LNCaP clone FGC (cell line): ENCODE results near the gene MARCHF6.

ENCODE experiments used
- DNase-seq: peaks from one replicate; pipeline ENCODE4 v3.0.0-alpha.2; 2011; ENCODE audit warnings: low read depth
- H3K4me3 ChIP-seq: 2 replicates; pipeline ENCODE4 v1.5.1; 2011; ENCODE audit warnings: mild to moderate bottlenecking, low read depth, low read length, control low read depth
- TF ChIP-seq, protein P1 (sequence below): IDR thresholded peaks from 2 replicates; pipeline ENCODE4 v1.5.1; 2012; ENCODE audit warnings: mild to moderate bottlenecking; ENCODE audit not compliant: control insufficient read depth, insufficient read depth; ENCODE audit errors: extremely low read depth

MARCHF6 gene

DNA sequence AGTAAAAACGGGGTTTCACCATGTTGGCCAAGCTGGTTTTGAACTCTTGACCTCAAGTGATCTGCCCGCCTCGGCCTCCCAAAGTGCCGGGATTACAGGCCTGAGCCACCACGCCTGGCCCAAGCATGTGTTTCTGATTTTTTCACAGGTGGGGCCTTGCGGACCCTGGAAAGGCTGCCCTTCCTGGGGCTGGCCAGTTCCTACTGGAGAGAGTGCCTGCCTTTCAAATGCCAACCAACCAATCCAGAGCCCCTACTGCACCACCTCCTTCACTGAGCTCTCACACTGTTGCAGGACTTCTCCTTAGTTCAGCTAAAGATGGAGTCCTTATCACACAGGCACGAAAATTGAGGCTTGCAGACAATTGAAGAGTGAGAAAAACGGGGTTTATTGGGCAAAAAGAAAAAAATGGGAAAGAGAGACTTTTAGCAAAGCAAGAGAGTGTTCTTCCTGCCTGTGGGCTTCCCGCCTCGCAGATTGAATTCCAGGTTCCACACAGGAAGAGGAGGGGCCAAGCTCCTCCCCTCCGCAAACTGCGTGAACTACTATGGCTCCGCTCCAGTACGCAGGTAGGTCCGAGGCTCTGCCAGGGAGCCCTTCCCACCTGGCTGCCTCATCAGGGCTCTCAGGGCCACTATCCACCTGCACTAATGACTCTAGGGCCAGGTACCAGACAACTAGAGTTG is 37.5 kb upstream of the MARCHF6 start:
- TF ChIP-seq, protein P1, sequence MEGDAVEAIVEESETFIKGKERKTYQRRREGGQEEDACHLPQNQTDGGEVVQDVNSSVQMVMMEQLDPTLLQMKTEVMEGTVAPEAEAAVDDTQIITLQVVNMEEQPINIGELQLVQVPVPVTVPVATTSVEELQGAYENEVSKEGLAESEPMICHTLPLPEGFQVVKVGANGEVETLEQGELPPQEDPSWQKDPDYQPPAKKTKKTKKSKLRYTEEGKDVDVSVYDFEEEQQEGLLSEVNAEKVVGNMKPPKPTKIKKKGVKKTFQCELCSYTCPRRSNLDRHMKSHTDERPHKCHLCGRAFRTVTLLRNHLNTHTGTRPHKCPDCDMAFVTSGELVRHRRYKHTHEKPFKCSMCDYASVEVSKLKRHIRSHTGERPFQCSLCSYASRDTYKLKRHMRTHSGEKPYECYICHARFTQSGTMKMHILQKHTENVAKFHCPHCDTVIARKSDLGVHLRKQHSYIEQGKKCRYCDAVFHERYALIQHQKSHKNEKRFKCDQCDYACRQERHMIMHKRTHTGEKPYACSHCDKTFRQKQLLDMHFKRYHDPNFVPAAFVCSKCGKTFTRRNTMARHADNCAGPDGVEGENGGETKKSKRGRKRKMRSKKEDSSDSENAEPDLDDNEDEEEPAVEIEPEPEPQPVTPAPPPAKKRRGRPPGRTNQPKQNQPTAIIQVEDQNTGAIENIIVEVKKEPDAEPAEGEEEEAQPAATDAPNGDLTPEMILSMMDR, result no peak
- no peak for DNase-seq
- no peak overlapping the region for H3K4me3 ChIP-seq

DNA sequence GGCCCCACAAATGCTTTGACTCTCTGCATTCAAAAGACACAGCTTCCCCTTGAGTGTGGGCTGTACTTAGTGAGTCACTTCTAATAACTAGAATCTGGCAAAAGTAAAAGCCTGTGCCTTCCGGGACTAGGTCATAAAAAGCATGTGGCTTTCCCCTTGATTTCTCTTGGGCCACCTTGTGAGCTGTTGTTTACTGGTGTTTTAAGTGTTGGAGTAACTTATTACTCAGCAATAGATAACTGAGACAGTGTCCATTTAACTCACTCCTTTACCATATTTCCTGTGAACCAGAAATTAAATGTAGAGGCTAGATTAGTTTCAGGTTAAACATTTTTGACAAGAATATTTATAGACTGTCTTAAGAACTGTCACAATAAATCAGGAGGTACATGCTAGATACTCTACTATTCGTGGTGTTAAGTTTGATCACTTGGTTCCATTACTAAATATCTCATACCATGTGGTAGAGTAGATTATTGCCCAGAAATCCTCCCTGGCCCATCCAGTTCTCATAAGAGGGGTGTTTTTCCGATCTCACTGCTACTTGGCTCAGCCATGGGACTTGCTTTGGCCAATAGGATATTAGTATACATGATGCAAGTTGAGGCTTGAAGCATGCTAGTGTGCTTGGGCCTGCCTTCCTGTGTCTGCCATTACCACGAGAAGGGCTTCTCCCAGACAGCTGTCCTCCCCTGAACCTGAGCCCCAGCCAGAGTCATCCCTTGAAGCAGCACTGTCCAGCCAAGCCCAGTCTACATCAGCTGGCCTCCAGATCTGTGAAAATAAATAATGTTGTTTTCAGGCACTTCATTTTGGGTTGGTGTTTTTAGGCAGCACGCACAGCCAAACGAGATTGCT is 35.4 kb upstream of the MARCHF6 start:
- DNase-seq, result no peak
- no peak overlapping the region for H3K4me3 ChIP-seq
- TF ChIP-seq, protein P1, result no peak

GRCh38 chr5:10319202-10319851 is 34.2 kb upstream of the MARCHF6 start:
- DNase-seq, result no peak
- TF ChIP-seq, protein P1, result no peak
- H3K4me3 ChIP-seq, result no peak overlapping the region

- no peak overlapping the region for H3K4me3 ChIP-seq
- DNase-seq, result no peak
- TF ChIP-seq, protein P1, result no peak
Observed at GRCh38 chr5:10320793-10321192, 32.7 kb upstream of the MARCHF6 start.

DNA sequence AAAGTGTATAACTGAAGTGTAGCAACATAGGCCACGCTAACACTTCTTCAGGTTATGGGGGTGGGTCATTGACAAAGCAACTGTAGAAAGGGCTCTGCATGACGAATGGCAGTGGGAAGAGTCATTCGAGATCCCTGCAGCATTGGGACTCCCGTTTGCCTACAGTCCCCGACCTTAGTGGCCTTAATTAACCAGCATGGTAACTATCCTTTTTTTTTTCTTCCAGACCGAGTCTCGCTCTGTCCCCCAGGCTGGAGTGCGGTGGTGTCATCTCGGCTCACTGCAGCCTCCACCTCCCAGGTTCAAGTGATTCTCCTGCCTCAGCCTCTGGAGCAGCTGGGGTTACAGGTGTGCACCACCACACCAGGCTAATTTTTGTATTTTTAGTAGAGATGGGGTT is 31.6 kb upstream of the MARCHF6 start:
- TF ChIP-seq, protein P1, result no peak
- DNase-seq, result no peak
- H3K4me3 ChIP-seq, result no peak overlapping the region

DNA sequence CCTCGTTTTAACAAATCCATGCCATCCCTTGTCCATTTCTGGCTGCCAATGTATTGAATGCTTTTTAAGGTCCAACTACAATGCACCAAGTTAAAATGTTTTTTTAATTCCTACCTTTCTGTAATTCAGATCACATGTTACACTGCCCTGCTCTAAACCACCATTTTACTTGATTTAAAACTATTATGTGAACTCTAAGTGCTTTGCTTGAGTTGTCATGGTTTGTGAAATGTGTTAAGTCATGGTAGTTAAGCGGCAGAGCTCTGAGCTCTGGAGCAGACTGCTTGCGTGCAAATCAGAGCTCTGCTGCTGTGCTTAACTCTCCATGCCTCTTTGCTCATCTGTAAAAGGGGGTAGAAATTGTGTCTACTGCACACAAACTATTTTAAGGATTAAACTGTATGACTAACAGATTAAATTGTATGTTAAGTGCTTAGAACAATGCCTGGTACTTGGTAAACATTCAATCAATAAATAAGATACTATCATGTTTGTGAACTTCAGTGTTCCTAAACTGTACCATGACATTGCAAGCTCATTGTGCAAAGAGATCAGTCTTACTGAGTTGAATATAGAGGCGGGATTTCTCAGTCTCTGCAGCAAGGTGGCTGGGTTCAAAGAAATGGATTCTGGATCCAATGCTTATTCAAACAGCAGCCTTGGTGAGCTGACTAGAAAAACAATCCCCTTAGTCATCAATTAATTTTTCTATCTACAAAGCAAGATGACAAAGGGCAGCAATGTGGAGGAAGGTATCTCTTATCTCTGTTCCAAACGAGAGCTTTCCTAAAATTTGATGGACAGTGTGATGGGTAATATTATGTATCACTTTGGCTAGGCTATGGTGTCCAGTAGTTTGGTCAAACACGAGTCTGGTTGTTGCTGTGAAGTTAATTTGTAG is 29.7 kb upstream of the MARCHF6 start:
- H3K4me3 ChIP-seq, result no peak overlapping the region
- TF ChIP-seq, protein P1, result no peak
- DNase-seq, result no peak
